ENCODE data around the gene C3orf20.

Gene C3orf20

GRCh38 chr3:14663396-14664135, 11.4 kb upstream of the C3orf20 start:
- no peaks in the 10 kb centered on the region for H3K4me1 Mint-ChIP-seq (ENCODE audit: low read depth)
- intact Hi-C loops (cut with micrococcal nuclease), result no loop called here
- peaks cover 98% of the 10 kb centered on the region for H3K36me3 Mint-ChIP-seq (ENCODE audit: low read depth)
- no peaks in the 10 kb centered on the region for H3K27me3 Mint-ChIP-seq
- no peak overlapping the region for H3K4me3 Mint-ChIP-seq
- H3K9me3 Mint-ChIP-seq, result no peaks in the 10 kb centered on the region
- no peak overlapping the region for H3K27ac Mint-ChIP-seq

GRCh38 chr3:14664170-14664569, 10.8 kb upstream of the C3orf20 start:
- intact Hi-C loops (cut with micrococcal nuclease), result no loop called here
- Mint-ChIP-seq H3K4me3 (no peak overlapping the region), H3K27me3 (no peaks in the 10 kb centered on the region), H3K27ac (no peak overlapping the region), H3K9me3 (no peaks in the 10 kb centered on the region), H3K36me3 (ENCODE audit: low read depth) (peaks cover 98% of the 10 kb centered on the region), H3K4me1 (ENCODE audit: low read depth) (no peaks in the 10 kb centered on the region)

DNA sequence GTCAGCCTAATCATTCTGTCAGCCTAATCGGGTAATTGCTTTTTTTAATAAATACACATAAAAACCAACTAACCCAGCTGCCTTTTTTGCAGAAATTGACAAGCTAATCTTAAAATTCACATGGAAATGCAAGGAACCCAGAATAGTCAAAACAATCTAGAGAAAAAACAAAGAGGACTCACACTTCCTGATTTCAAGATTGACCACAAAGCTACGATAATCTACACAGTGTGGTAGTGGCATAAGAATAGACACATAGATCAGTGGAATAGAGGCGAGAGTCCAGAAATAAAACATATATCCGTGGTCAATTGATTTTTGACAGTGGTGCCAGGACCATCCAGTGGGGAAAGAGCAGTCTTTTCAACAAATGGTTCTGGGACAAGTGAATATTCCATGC, 2.4 kb upstream of the C3orf20 start:
- intact Hi-C loops (cut with micrococcal nuclease), result loop anchor here (2.0 kb wide), 1 partner anchor 248 kb away; no protein-coding TSS in a partner anchor
- Mint-ChIP-seq H3K4me1 (ENCODE audit: low read depth) (no peaks in the 10 kb centered on the region), H3K4me3 (no peak overlapping the region), H3K36me3 (ENCODE audit: low read depth) (peaks cover 88% of the 10 kb centered on the region), H3K27me3 (no peaks in the 10 kb centered on the region), H3K27ac (no peak overlapping the region), H3K9me3 (no peaks in the 10 kb centered on the region)

- Mint-ChIP-seq H3K36me3 (ENCODE audit: low read depth) (peaks cover 53% of the 10 kb centered on the region), H3K4me3 (no peak overlapping the region), H3K27ac (no peak overlapping the region), H3K27me3 (no peaks in the 10 kb centered on the region), H3K4me1 (ENCODE audit: low read depth) (no peaks in the 10 kb centered on the region), H3K9me3 (no peaks in the 10 kb centered on the region)
- intact Hi-C loops (cut with micrococcal nuclease), result no loop called here
These were observed 1.9 kb downstream of the C3orf20 start for GRCh38 chr3:14676881-14677280.

GRCh38 chr3:14678015-14678503, 3.1 kb downstream of the C3orf20 start:
- no peak overlapping the region for H3K4me3 Mint-ChIP-seq
- intact Hi-C loops (cut with micrococcal nuclease), result no loop called here
- no peaks in the 10 kb centered on the region for H3K4me1 Mint-ChIP-seq (ENCODE audit: low read depth)
- H3K9me3 Mint-ChIP-seq, result no peaks in the 10 kb centered on the region
- peaks cover 41% of the 10 kb centered on the region for H3K36me3 Mint-ChIP-seq (ENCODE audit: low read depth)
- H3K27ac Mint-ChIP-seq, result no peak overlapping the region
- H3K27me3 Mint-ChIP-seq, result no peaks in the 10 kb centered on the region

- Mint-ChIP-seq H3K27me3 (no peaks in the 10 kb centered on the region), H3K4me3 (no peak overlapping the region), H3K4me1 (ENCODE audit: low read depth) (peaks cover under 1% of the 10 kb centered on the region), H3K9me3 (no peaks in the 10 kb centered on the region), H3K27ac (no peak overlapping the region), H3K36me3 (ENCODE audit: low read depth) (peaks cover 25% of the 10 kb centered on the region)
- intact Hi-C loops (cut with micrococcal nuclease), result no loop called here
These were observed 5.2 kb downstream of the C3orf20 start for GRCh38 chr3:14680115-14680514.

DNA sequence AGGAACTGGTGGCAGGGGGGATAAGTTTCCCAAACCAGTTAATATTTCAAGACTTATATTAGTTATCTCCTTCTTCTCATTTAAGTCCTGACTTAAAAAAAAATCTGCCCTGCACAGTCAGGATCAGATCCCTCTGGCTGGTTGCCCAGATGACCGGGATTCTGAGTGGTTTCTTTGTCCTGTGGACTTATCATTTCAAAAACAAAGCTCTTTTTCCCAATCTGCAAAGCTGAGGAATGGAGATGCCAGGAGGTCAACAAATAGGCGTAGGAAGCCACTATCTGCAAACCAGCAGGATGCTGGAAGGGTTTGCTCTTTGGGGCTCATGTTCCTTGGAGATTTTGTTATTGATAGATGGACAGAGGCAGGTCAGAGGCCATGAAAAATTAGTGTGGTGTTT, 5.8 kb downstream of the C3orf20 start:
- Mint-ChIP-seq H3K9me3 (no peaks in the 10 kb centered on the region), H3K36me3 (ENCODE audit: low read depth) (peaks cover 19% of the 10 kb centered on the region), H3K27ac (no peak overlapping the region), H3K4me1 (ENCODE audit: low read depth) (peaks cover 7% of the 10 kb centered on the region), H3K27me3 (no peaks in the 10 kb centered on the region), H3K4me3 (no peak overlapping the region)
- intact Hi-C loops (cut with micrococcal nuclease), result no loop called here

DNA sequence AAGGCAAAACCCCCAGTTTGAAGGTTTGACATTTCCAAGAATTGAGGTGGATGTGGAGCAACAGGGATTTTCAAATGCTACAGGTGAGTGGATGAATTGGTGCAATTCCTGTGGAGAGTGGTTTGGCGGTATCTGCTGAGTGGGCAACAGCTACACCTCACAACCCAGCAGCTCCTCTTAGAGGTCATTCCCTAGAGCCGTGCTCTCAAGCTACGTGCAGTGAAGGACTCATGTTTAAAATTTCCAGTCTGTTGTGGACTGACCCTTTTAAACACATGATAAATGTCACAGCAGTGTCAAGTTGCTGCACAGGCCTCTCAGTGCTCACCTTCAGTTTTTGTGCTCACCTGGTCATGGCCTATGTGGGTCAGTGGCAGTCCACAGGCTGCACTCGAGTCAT, 9.5 kb downstream of the C3orf20 start:
- Mint-ChIP-seq H3K27me3 (no peaks in the 10 kb centered on the region), H3K4me1 (ENCODE audit: low read depth) (peaks cover 14% of the 10 kb centered on the region), H3K4me3 (no peak overlapping the region), H3K9me3 (no peaks in the 10 kb centered on the region), H3K36me3 (ENCODE audit: low read depth) (no peaks in the 10 kb centered on the region), H3K27ac (no peak overlapping the region)
- intact Hi-C loops (cut with micrococcal nuclease), result no loop called here

- Mint-ChIP-seq H3K36me3 (ENCODE audit: low read depth) (no peaks in the 10 kb centered on the region), H3K27me3 (no peaks in the 10 kb centered on the region), H3K9me3 (no peaks in the 10 kb centered on the region), H3K27ac (peak overlapping the region; percentile 10), H3K4me3 (no peak overlapping the region), H3K4me1 (ENCODE audit: low read depth) (peaks cover 21% of the 10 kb centered on the region)
- intact Hi-C loops (cut with micrococcal nuclease), result no loop called here
These were observed 10.2 kb downstream of the C3orf20 start for GRCh38 chr3:14685179-14685578.

DNA sequence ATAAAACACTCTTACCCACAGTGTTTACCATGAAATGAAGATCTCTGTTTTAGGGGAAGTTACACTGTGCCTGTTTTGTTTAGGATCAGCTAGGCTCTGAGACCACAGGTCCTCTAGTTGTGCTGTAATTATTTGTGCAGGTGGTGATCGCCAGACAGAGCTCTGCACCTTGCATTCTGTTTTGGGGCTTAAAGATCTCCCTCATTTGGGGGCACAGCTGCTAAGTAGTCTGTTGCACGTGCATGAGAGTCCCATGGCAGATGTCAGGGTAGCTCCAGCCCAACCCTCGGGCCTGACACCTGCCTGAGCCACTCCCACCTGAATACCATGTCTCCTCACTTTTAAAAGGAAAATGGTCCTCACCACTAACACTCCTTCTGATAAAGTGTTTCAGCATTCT, 12.4 kb downstream of the C3orf20 start:
- H3K4me3 Mint-ChIP-seq, result no peak overlapping the region
- peaks cover 37% of the 10 kb centered on the region for H3K4me1 Mint-ChIP-seq (ENCODE audit: low read depth)
- no peaks in the 10 kb centered on the region for H3K27me3 Mint-ChIP-seq
- no peaks in the 10 kb centered on the region for H3K9me3 Mint-ChIP-seq
- no peaks in the 10 kb centered on the region for H3K36me3 Mint-ChIP-seq (ENCODE audit: low read depth)
- intact Hi-C loops (cut with micrococcal nuclease), result no loop called here
- H3K27ac Mint-ChIP-seq, result no peak overlapping the region

DNA sequence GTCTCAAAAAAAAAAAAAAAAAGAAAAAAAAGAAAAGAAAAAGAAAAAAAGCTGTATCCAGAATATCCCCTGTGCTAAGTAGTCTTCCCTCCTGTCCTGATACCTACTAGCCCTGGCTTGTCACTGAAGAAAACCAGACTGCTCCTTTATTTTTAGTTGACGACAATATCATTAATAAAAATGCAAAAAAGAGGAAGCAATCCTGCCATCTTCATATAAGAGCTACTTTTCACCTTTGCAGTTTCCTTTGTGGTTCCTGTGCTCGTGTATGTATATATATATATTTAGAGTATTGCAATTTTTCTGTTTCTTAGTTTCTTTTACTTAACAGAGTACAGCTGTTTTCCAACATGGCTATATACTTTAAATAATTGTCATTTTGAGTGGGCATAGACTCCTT, 13.6 kb downstream of the C3orf20 start:
- Mint-ChIP-seq H3K4me1 (ENCODE audit: low read depth) (peaks cover 37% of the 10 kb centered on the region), H3K27me3 (no peaks in the 10 kb centered on the region), H3K27ac (no peak overlapping the region), H3K4me3 (no peak overlapping the region), H3K36me3 (ENCODE audit: low read depth) (no peaks in the 10 kb centered on the region), H3K9me3 (no peaks in the 10 kb centered on the region)
- intact Hi-C loops (cut with micrococcal nuclease), result no loop called here

DNA sequence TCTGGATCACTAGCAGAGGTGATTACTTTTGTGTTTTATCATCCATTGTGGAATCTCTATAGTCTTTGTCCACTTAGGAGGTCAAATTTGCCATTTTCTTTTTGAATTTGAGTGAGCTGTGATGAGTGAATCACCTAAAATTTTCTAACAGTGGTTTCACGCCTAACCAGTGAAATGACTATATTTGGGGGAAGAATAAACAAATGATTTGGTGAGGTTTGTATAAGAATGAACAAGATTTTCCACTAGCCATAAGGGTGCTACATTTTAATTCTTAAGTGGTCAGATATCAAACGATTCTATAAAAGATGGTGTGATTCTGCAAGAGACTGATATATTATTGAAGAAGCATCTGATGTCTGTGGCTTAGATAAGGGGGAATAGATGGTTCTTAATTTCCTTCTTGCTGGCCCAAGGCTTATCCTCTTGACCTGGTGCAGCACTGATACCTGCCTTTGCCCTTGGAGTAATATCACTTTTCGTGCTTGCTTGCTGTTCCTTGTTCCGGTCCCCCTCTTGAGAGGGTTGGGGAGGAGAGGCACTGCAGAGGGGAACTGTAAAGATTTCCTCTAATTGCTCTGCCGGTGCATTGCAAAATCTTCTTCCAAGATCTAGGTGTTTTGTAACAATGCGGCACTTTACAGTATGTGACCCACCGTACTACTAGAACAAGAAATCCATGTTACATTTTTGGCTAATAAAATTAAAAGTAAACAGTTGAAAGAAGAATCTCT, 14.5 kb downstream of the C3orf20 start:
- H3K27me3 Mint-ChIP-seq, result no peaks in the 10 kb centered on the region
- H3K36me3 Mint-ChIP-seq (ENCODE audit: low read depth), result no peaks in the 10 kb centered on the region
- no peak overlapping the region for H3K4me3 Mint-ChIP-seq
- no peak overlapping the region for H3K27ac Mint-ChIP-seq
- H3K9me3 Mint-ChIP-seq, result no peaks in the 10 kb centered on the region
- intact Hi-C loops (cut with micrococcal nuclease), result no loop called here
- peaks cover 37% of the 10 kb centered on the region for H3K4me1 Mint-ChIP-seq (ENCODE audit: low read depth)

DNA sequence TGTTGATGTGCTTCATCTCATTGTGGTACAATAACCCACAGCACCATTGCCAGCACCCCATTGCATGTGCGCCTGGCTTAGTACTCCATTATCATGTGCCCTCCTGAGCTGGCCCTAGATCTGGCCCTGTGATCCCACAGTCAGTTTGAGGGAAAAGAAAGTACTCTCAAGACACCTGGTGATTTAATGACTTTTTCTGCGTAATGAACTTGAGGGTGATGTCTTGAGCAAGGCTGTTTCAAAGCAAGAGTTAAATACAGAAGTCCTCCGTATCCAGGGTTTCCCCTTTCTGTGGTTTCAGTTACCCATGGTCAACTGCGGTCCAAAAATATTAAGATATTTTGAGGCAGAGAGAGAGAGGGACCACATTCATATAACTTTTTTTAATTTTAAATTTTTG, 16.3 kb downstream of the C3orf20 start:
- H3K27me3 Mint-ChIP-seq, result no peaks in the 10 kb centered on the region
- H3K36me3 Mint-ChIP-seq (ENCODE audit: low read depth), result no peaks in the 10 kb centered on the region
- no peaks in the 10 kb centered on the region for H3K9me3 Mint-ChIP-seq
- peaks cover 25% of the 10 kb centered on the region for H3K4me1 Mint-ChIP-seq (ENCODE audit: low read depth)
- H3K27ac Mint-ChIP-seq, result no peak overlapping the region
- intact Hi-C loops (cut with micrococcal nuclease), result no loop called here
- no peak overlapping the region for H3K4me3 Mint-ChIP-seq

- no peak overlapping the region for H3K27ac Mint-ChIP-seq
- H3K36me3 Mint-ChIP-seq (ENCODE audit: low read depth), result no peaks in the 10 kb centered on the region
- no peaks in the 10 kb centered on the region for H3K9me3 Mint-ChIP-seq
- peaks cover 25% of the 10 kb centered on the region for H3K4me1 Mint-ChIP-seq (ENCODE audit: low read depth)
- H3K4me3 Mint-ChIP-seq, result no peak overlapping the region
- intact Hi-C loops (cut with micrococcal nuclease), result no loop called here
- no peaks in the 10 kb centered on the region for H3K27me3 Mint-ChIP-seq
These were observed 16.8 kb downstream of the C3orf20 start for GRCh38 chr3:14691719-14692118.

All from dendritic cell treated with granulocyte-macrophage colony-stimulating factor and Interleukin-4, amounts not matched to agents 40 ng/mL and 50 ng/mL, for 4 days (primary cell).